ENCODE data around the gene IGIP. TPM values are rescaled to one million over a fixed set of nuclear protein-coding genes. Genes with fewer than 3 reads are reported as not detected.

The IGIP gene
- total and polyA plus RNA-seq, 2 of the 8 experiments (the other 6 are each of a cell fraction or from before 2014, with no cell fraction given), result 0.32 to 0.69 TPM

DNA sequence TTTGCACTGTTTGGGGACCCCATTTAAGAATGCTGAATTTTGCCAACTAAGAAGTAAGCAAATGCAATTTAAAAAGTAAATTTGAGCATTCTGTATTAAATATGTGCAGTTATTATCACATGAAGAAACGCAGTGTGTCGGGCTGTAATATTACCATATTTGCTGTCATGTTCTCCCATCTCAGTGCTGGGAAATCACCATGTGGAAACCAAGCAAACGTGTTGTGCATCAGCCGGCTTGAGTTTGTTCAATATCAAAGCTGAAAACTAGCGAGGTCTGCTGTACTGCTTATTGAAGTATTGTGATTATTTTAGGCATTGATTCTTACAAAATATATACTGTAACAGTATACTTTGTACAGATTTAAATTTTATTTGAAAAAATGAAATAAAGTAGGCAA is 2.6 kb downstream of the IGIP start:
- H3K36me3 ChIP-seq (ENCODE audit: control insufficient read depth in 2 of 4, insufficient read depth in 4 of 4, low read length in 3 of 4), result no peaks in the 10 kb centered on the region
- H4K20me1 ChIP-seq (replicated peaks in 1 of 2; ENCODE audit: control insufficient read depth in 1 of 2, insufficient read depth in 2 of 2, low read length in 2 of 2), result no peaks in the 10 kb centered on the region
- H3K4me2 ChIP-seq (ENCODE audit: insufficient read depth in 1 of 2, low read depth in 2 of 2, low read length in 2 of 2), result no peak overlapping the region
- H3K79me2 ChIP-seq (ENCODE audit: control insufficient read depth in 1 of 2, insufficient read depth in 2 of 2, low read length in 2 of 2), result no peaks in the 10 kb centered on the region
- H2BK5ac ChIP-seq (ENCODE audit: low read depth, low read length), result no peak overlapping the region
- no peaks in the 10 kb centered on the region for H3K79me1 ChIP-seq (ENCODE audit: low read depth, low read length)
- no peak overlapping the region for H4K91ac ChIP-seq (replicated peaks; ENCODE audit: insufficient read length, low read length)
- no peaks in the 10 kb centered on the region for H3K9me3 ChIP-seq (ENCODE audit: insufficient read depth in 2 of 2, low read depth in 1 of 2, low read length in 1 of 2)
- no peak overlapping the region for H3K23ac ChIP-seq (ENCODE audit: insufficient read length)
- H3K4me3 ChIP-seq (ENCODE audit: extremely low read depth in 1 of 4, insufficient read depth in 2 of 4, low read depth in 3 of 4, low read length in 4 of 4), result no peak overlapping the region
- no peak overlapping the region for H3K56ac ChIP-seq (replicated peaks; ENCODE audit: insufficient read length, low read depth, low read length)
- H2BK15ac ChIP-seq (ENCODE audit: low read length), result no peak overlapping the region
- no peak overlapping the region for H2BK120ac ChIP-seq (replicated peaks; ENCODE audit: low read depth, low read length)
- H2AK5ac ChIP-seq (ENCODE audit: low read depth, low read length), result no peak overlapping the region
- DNase-seq (ENCODE audit: low read depth in 1 of 2, low spot score in 2 of 2) (no peak), FAIRE-seq (no peak)
- 89% methylated on average over 5 of the region's 5 CpGs; no CpG with 5 or more reads in 1 of the 2 experiments for WGBS, 2 experiments (ENCODE audit: extremely low coverage in 1 of 2, insufficient coverage in 1 of 2, insufficient read length in 1 of 2, insufficient replicate concordance in 2 of 2, low coverage in 1 of 2, low lambda C conversion rate in 2 of 2, missing lambda C conversion rate in 1 of 2)
- CTCF ChIA-PET (ENCODE audit: partially characterized antibody), result no interaction called here
- no peak overlapping the region for H2AFZ ChIP-seq (ENCODE audit: low read length)
- no peak overlapping the region for H4K8ac ChIP-seq (ENCODE audit: extremely low read depth, insufficient read depth, low read length)
- POLR2A ChIA-PET (ENCODE audit: partially characterized antibody), result no interaction called here
- peak overlapping the region in 1 of 4 experiments; percentile 32; a peak in 2 of 7 replicates for H3K9ac ChIP-seq (replicated peaks in 1 of 4; ENCODE audit: extremely low read depth in 1 of 4, low read depth in 3 of 4, low read length in 3 of 4)
- H4K5ac ChIP-seq (ENCODE audit: insufficient read length, low read depth, low read length), result no peak overlapping the region
- no peak overlapping the region for H3K18ac ChIP-seq (ENCODE audit: extremely low read depth, low read length)
- H3K23me2 ChIP-seq (ENCODE audit: low read depth, low read length), result no peaks in the 10 kb centered on the region
- peaks cover 0 to 9% (median 1%) of the 10 kb centered on the region in 4 experiments; a peak in 2 of 7 replicates for H3K4me1 ChIP-seq (replicated peaks in 1 of 4; ENCODE audit: control insufficient read depth in 3 of 4, insufficient read depth in 4 of 4, low read length in 3 of 4)
- H3K27me3 ChIP-seq (replicated peaks in 1 of 4; ENCODE audit: control insufficient read depth in 3 of 4, extremely low read depth in 1 of 4, insufficient read depth in 3 of 4, low read length in 3 of 4), result no peaks in the 10 kb centered on the region; a peak in 1 of 7 replicates
- no peak overlapping the region for H3K27ac ChIP-seq (ENCODE audit: low read depth, low read length)
- H2BK12ac ChIP-seq (ENCODE audit: low read depth, low read length), result no peak overlapping the region
- H3K14ac ChIP-seq (ENCODE audit: insufficient read length), result no peak overlapping the region
- H2BK20ac ChIP-seq (ENCODE audit: low read length), result no peak overlapping the region
- H3K4ac ChIP-seq (replicated peaks; ENCODE audit: insufficient read length, low read depth, low read length), result no peak overlapping the region
- TF ChIP-seq SP1 (IDR thresholded peaks at IDR 0.05; ENCODE audit: low read depth, low read length), result no peak
- TF ChIP-seq SUZ12 (IDR thresholded peaks at IDR 0.05; ENCODE audit: low read length), result no peak
- TF ChIP-seq BCL11A (IDR thresholded peaks at IDR 0.05; ENCODE audit: low read depth in 2 of 2, low read length in 2 of 2), result no peak
- no peak for TF ChIP-seq EGR1 (IDR thresholded peaks at IDR 0.05; ENCODE audit: borderline replicate concordance, low read depth, low read length)
- TF ChIP-seq EP300 (IDR thresholded peaks at IDR 0.05; ENCODE audit: borderline replicate concordance in 1 of 2, low read depth in 2 of 2, low read length in 2 of 2), result no peak
- no peak for TF ChIP-seq CHD1 (IDR thresholded peaks at IDR 0.05; ENCODE audit: low read depth, low read length)
- no peak for TF ChIP-seq ASH2L (IDR thresholded peaks at IDR 0.05; ENCODE audit: low read length)
- no peak for TF ChIP-seq GABPA (IDR thresholded peaks at IDR 0.05; ENCODE audit: borderline replicate concordance, insufficient read depth, low read length)
- TF ChIP-seq KDM5A (IDR thresholded peaks at IDR 0.05; ENCODE audit: low read length), result no peak
- TF ChIP-seq, protein P1, sequence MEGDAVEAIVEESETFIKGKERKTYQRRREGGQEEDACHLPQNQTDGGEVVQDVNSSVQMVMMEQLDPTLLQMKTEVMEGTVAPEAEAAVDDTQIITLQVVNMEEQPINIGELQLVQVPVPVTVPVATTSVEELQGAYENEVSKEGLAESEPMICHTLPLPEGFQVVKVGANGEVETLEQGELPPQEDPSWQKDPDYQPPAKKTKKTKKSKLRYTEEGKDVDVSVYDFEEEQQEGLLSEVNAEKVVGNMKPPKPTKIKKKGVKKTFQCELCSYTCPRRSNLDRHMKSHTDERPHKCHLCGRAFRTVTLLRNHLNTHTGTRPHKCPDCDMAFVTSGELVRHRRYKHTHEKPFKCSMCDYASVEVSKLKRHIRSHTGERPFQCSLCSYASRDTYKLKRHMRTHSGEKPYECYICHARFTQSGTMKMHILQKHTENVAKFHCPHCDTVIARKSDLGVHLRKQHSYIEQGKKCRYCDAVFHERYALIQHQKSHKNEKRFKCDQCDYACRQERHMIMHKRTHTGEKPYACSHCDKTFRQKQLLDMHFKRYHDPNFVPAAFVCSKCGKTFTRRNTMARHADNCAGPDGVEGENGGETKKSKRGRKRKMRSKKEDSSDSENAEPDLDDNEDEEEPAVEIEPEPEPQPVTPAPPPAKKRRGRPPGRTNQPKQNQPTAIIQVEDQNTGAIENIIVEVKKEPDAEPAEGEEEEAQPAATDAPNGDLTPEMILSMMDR (IDR thresholded peaks at IDR 0.05; ENCODE audit: control extremely low read depth in 1 of 3, insufficient read depth in 1 of 3, low read depth in 1 of 3, low read length in 3 of 3), result no peak

Data from H1 (cell line).